Mucosa of descending colon (tissue), 3 donors: ENCODE data around the gene ZNF850. TPM values are rescaled to one million over a fixed set of nuclear protein-coding genes. Genes with fewer than 3 reads are reported as not detected.

ENCODE experiments used
- ATAC-seq: fragments of 200-7000 bp; cut with Tn5 transposase; one replicate; pipeline ENCODE4 v1.9.1; 2020; ENCODE audit warnings: mild to moderate bottlenecking, moderate library complexity
- DNase-seq, 3 donors: peaks; one replicate each; pipeline ENCODE4 v3.0.0-alpha.2; 2020
- H3K36me3 ChIP-seq: fragments of 200-600 bp; one replicate; pipeline ENCODE4 v1.8.0; 2021; ENCODE audit warnings: low read depth, mild to moderate bottlenecking
- H3K4me1 ChIP-seq: fragments of 200-600 bp; one replicate; pipeline ENCODE4 v1.8.0; 2021; ENCODE audit warnings: low read depth, mild to moderate bottlenecking
- H3K4me3 ChIP-seq: fragments of 200-600 bp; one replicate; pipeline ENCODE4 v1.8.0; 2021; ENCODE audit warnings: mild to moderate bottlenecking
- H3K9me3 ChIP-seq: fragments of 200-600 bp; one replicate; pipeline ENCODE4 v1.8.0; 2021; ENCODE audit warnings: mild to moderate bottlenecking
- intact Hi-C, 2 donors: fragments of 100-400 bp; cut with DNase I in 1 of 2; cut with micrococcal nuclease in 1 of 2; formaldehyde crosslinking; loops; one replicate each; pipeline versions ENCODE4 v1.11.0 to v1.11.1; 2022; cut with DNase I, micrococcal nuclease
- long read RNA-seq, 2 donors: library from polyadenylated mRNA; unstranded; transcript quantifications; one replicate each; pipeline ENCODE4 v2.0.0, GENCODE V29; 2019 to 2021
- total RNA-seq, 3 donors: library from RNA; stranded (reverse); fragmentation: NEBNext Ultra II Directional in 2 of 3; extraction: Animal tissue kit (Norgen Biotek cat#: 25700) in 2 of 3; gene quantifications; one replicate each; pipeline versions ENCODE4 v1.2.1 to v1.2.4, GENCODE V29; 2021 to 2023
- TF ChIP-seq, protein P1 (sequence below): fragments of 200-600 bp; IDR thresholded peaks from one replicate; pipeline ENCODE4 v1.8.0; 2022; ENCODE audit warnings: antibody characterized with exemption, mild to moderate bottlenecking
- donor health status: DM: no; HTN: no; CAD: no; lungs with moderate emphysema.
- donor health status: DM: no; HTN: no; CAD: no.
- donor health status: DM: no; HTN: yes; CAD: no.

Gene ZNF850
- total RNA-seq, result 1 to 10 TPM; 2.1 to 3.8 (median 2.9) TPM
- long read RNA-seq, donor 1, full-length matches to known transcripts, result 1 of 2 reads
- long read RNA-seq, donor 1, partial matches to known transcripts, result 0 of 2 reads
- long read RNA-seq, donor 1, other reads (novel, unspliced or antisense), result 1 of 2 reads
- long read RNA-seq, donor 2, result 0 reads

DNA sequence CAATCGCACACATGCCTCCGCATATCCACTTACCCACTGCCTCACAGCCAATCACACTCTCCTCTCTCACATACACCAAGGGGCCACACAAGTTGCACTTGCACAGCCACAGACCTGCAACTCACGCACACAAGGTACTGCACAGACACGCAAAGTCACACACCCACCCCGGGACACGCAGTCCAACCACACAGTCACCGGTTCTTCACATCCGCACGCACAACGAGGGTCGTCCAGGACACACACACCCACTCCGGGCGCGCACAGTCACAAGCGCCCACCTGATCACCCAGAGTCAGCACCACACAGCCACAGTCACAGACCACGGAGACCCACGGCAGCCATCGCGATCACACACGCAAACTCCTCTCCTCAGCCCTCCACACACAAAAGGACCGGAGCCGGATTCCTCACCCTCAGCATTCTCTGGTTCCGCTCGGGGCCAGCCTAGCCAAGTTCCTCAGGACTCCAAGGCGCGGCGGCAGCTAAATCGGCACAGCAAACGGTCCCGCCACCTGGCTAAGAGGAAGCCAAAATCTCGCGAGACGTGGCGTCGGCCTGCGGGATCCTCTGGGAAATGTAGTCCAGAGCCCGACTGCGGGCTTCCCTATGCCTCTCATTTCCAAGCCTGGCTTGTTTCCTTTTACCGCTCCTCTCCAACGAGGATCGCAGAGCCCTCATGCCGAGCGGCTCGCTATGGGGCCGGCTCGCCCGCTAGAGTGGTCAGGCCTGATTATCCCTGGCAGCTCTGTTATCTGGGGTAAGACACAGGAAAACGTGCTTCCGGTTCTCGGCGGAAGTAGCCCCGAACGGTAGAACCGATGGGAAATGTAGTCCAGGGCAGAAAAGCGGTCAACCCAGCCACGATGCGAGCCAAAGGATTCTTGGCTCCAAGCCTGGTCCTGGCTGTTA, at the start of gene ZNF850:
ZNF850 (minus strand) TSS at position 497 of the 912 bp plus-strand sequence. CDS start 10,201 bp downstream, outside the sequence.
- Histone ChIP-seq H3K9me3 (peaks cover 66% of the 10 kb centered on the region), H3K4me1 (peaks cover 4% of the 10 kb centered on the region), H3K4me3 (peak within 1 kb of the TSS; percentile 64), H3K36me3 (no peaks in the 10 kb centered on the region)
- peak; percentile 95 to 98 (median 95) for DNase-seq
- peak; percentile 98 for ATAC-seq
- intact Hi-C loops, result no loop called here
- TF ChIP-seq, protein P1, sequence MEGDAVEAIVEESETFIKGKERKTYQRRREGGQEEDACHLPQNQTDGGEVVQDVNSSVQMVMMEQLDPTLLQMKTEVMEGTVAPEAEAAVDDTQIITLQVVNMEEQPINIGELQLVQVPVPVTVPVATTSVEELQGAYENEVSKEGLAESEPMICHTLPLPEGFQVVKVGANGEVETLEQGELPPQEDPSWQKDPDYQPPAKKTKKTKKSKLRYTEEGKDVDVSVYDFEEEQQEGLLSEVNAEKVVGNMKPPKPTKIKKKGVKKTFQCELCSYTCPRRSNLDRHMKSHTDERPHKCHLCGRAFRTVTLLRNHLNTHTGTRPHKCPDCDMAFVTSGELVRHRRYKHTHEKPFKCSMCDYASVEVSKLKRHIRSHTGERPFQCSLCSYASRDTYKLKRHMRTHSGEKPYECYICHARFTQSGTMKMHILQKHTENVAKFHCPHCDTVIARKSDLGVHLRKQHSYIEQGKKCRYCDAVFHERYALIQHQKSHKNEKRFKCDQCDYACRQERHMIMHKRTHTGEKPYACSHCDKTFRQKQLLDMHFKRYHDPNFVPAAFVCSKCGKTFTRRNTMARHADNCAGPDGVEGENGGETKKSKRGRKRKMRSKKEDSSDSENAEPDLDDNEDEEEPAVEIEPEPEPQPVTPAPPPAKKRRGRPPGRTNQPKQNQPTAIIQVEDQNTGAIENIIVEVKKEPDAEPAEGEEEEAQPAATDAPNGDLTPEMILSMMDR, result no peak

DNA sequence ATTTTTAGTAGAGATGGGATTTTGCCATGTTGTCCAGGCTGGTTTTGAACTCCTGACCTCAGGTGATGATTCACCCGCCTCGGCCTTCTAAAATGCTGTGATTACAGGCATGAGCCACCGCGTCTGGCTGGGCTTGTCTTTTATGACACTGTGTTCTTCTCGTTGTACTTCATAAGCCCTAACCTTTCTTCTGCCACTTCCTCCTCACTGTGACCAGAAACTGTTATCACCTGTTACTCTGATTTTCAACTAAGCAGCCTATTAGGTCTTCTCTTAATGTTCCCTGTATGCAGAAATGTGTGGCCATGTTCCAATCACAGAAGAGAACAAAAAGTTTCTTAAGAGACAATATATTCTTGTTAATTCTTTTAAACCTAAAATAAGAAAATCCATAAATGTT, 49.2 kb upstream of the ZNF850 start:
- Histone ChIP-seq H3K4me1 (no peaks in the 10 kb centered on the region), H3K4me3 (no peak overlapping the region), H3K36me3 (peaks cover 15% of the 10 kb centered on the region), H3K9me3 (peaks cover 100% of the 10 kb centered on the region)
- no peak for ATAC-seq
- DNase-seq, result no peak
- intact Hi-C loops, result no loop called here
- TF ChIP-seq, protein P1, result no peak

DNA sequence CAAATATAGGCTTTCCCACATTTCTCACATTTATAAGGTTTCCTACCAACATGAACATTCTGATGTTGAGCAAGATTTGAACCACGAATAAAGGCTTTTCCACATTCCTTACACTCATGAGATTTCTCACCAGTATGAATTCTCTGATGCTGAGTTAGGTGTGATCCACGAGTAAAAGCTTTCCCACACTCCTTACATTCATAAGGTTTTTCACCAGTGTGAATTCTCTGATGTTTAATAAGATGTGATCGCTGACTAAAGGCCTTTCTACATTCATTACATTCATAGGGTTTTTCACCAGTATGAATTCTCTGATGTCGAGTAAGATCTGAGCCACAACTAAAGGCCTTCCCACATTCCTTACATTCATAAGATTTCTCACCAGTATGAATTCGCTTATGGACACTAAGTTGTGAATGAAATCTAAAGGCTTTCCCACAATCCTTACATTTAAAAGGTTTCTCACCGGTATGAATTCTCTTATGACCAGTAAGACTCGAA, 46.6 kb upstream of the ZNF850 start:
- TF ChIP-seq, protein P1, result no peak
- intact Hi-C loops, result no loop called here
- Histone ChIP-seq H3K4me3 (no peak overlapping the region), H3K36me3 (peaks cover 15% of the 10 kb centered on the region), H3K9me3 (peaks cover 100% of the 10 kb centered on the region), H3K4me1 (no peaks in the 10 kb centered on the region)
- DNase-seq (no peak), ATAC-seq (no peak)

DNA sequence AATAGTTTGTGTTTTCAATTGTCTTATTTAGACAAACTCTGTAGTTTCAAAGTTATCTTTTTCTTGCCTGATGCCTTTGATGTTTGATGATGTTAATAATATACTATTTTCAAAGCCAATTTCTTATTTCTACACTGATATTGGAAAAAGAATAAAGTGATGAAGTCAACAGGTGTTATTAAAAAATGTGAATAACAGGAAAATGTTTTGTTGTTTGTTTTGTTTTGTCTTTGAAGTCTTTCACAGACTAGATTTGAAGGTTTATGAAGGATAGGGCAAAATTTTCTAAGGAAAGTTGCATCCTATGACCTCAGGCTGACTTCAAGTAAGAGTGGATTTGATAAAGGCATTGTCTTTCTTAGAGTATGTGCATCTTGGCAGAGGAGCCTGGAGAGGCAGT, 34.4 kb upstream of the ZNF850 start:
- intact Hi-C loops, result no loop called here
- no peak for ATAC-seq
- Histone ChIP-seq H3K4me3 (no peak overlapping the region), H3K36me3 (no peaks in the 10 kb centered on the region), H3K4me1 (no peaks in the 10 kb centered on the region), H3K9me3 (peaks cover 96% of the 10 kb centered on the region)
- DNase-seq, result no peak
- TF ChIP-seq, protein P1, result no peak

DNA sequence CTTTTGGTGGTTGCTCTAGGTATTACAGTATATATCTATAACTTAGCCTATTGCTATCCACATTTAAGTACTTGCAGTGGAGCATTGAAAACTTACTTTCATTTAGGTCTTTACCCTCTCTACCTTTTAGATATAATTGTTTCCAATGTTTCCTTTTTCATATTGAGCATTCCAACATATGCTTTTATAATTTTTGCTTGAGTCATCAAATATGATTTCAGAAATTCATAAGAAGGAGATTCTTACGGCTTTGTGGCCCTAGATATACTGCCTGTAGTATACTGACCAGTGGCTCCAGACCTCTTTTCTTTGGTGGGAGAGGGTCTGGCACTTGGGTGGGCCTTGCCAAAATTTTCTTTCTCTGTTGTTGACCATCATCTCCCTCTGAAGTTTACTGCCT, 32.8 kb upstream of the ZNF850 start:
- intact Hi-C loops, result no loop called here
- TF ChIP-seq, protein P1, result no peak
- DNase-seq, result no peak
- no peaks in the 10 kb centered on the region for H3K36me3 ChIP-seq
- ATAC-seq, result no peak
- H3K4me1 ChIP-seq, result no peaks in the 10 kb centered on the region
- no peak overlapping the region for H3K4me3 ChIP-seq
- H3K9me3 ChIP-seq, result peaks cover 95% of the 10 kb centered on the region
